ENCODE data around the gene SLC9A9.

GRCh38 chr3:143441516-143442171 is 406.6 kb downstream of the SLC9A9 start:
- TF ChIP-seq ELF4 (CRISPR knock-in tag; IDR thresholded peaks at IDR 0.05) (no peak), CREM (IDR thresholded peaks at IDR 0.05; ENCODE audit: low read depth) (no peak), IRF1 (CRISPR knock-in tag; IDR thresholded peaks at IDR 0.05; ENCODE audit: borderline replicate concordance) (no peak), PHF8 (IDR thresholded peaks at IDR 0.05; ENCODE audit: borderline replicate concordance, low read length) (no peak), HMBOX1 (IDR thresholded peaks at IDR 0.05) (no peak), SMC3 (conservative IDR thresholded peaks at IDR 0.05; ENCODE audit: insufficient read depth, low read depth, low read length) (no peak), BRD4 (IDR thresholded peaks at IDR 0.05) (no peak), ARID3A (IDR thresholded peaks at IDR 0.05; ENCODE audit: borderline replicate concordance, low read depth, low read length) (no peak), KLF6 (CRISPR knock-in tag; IDR thresholded peaks at IDR 0.05; ENCODE audit: borderline replicate concordance) (no peak), SMARCA4 (IDR thresholded peaks at IDR 0.05) (no peak), CEBPB (tag; IDR thresholded peaks at IDR 0.05) (no peak), TCF7L2 (IDR thresholded peaks at IDR 0.05; ENCODE audit: low read depth, low read length) (no peak), GABPB1 (CRISPR knock-in tag; IDR thresholded peaks at IDR 0.05) (no peak), POLR2AphosphoS5 (IDR thresholded peaks at IDR 0.05; ENCODE audit: control insufficient read depth, insufficient read depth, low read depth, low read length) (no peak)
